ENCODE results near the gene MIER2.
"Not testable (repeated sequence)": the region's sequence is repeated elsewhere in the genome, so short reads cannot be mapped to it uniquely, and the experiment has no call there.

The MIER2 gene

DNA sequence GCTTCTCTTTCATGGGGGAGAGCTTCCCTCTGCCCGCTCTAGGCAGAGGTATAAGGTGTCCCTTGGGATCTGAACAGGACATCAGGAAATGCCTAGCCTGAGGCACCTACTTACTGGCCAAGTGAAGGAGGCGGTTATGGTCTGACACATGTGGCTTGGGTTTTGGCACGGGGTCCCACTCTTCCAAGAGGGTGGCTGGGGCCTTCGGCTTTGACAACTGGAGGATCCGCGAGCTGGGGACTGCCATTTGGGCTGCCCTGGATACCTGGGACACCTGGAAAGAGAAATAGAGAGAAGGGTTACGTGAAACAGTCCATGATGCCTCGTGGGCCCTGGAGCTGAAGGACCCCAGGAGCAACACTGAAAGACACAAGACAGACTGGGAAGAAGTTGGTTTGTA is 22.4 kb upstream of the MIER2 start:
- no peak overlapping the region for H3K4me3 ChIP-seq (replicated peaks; ENCODE audit: low read depth, low read length)
- DNase-seq (ENCODE audit: extremely low read depth, low read depth): no peak
- TF ChIP-seq, protein P1, sequence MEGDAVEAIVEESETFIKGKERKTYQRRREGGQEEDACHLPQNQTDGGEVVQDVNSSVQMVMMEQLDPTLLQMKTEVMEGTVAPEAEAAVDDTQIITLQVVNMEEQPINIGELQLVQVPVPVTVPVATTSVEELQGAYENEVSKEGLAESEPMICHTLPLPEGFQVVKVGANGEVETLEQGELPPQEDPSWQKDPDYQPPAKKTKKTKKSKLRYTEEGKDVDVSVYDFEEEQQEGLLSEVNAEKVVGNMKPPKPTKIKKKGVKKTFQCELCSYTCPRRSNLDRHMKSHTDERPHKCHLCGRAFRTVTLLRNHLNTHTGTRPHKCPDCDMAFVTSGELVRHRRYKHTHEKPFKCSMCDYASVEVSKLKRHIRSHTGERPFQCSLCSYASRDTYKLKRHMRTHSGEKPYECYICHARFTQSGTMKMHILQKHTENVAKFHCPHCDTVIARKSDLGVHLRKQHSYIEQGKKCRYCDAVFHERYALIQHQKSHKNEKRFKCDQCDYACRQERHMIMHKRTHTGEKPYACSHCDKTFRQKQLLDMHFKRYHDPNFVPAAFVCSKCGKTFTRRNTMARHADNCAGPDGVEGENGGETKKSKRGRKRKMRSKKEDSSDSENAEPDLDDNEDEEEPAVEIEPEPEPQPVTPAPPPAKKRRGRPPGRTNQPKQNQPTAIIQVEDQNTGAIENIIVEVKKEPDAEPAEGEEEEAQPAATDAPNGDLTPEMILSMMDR (IDR thresholded peaks at IDR 0.05; ENCODE audit: low read depth, low read length, missing control alignments): no peak

DNA sequence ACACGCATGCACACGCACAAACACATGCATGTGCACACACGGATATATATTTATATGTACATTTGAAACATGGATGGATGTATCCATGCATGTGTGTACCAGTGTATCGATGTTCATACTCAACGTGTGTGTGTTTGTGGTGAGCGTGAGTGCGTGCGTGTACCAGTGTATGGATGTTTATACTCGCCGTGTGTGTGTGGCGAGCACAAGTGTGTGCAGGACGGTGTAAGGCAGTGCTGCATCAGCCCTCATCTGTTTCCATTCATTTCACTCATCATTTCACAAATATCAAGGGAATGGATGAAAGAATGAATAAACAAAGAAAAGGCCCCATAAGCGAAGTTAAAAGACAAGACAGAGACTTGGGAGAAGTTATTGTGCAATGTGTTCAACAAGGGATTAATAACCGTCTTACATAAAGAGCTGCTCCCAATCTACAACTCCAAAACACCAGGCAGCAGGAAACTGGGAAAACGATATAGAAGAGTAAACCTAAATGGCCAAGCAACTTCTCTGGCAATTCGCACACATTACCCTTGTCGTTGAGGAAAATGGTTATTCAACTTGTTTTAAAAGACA is 21.7 kb upstream of the MIER2 start:
- TF ChIP-seq, protein P1 (IDR thresholded peaks at IDR 0.05; ENCODE audit: low read depth, low read length, missing control alignments): no peak
- no peak for DNase-seq (ENCODE audit: extremely low read depth, low read depth)

GRCh38 chr19:364496-365287 is 20.1 kb upstream of the MIER2 start:
- no peak for DNase-seq (ENCODE audit: extremely low read depth, low read depth)
- TF ChIP-seq, protein P1 (IDR thresholded peaks at IDR 0.05; ENCODE audit: low read depth, low read length, missing control alignments): no peak
- H3K4me3 ChIP-seq (replicated peaks; ENCODE audit: low read depth, low read length): no peak overlapping the region

More for the DNA sequence above, 21.7 kb upstream of the MIER2 start:
- no peak overlapping the region for H3K4me3 ChIP-seq (replicated peaks; ENCODE audit: low read depth, low read length)

DNA sequence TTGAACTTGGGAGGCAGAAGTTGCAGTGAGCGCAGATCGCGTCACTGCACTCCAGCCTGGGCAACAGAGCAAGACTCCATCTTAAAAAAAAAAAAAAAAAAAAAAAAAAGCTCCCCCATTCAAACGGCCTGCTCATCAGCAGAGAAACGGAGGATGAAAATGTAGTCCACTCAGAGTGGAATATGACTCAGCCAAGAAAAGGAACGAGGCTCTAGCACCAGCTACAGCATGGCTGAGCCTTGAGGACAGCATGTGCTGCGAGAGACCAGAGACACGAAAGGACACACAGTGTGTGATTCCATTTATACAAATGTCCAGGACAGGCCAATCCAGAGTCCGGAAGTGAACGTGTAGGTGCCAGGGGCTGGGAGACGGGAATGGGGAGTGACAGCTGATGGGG is 18.1 kb upstream of the MIER2 start:
- TF ChIP-seq, protein P1 (IDR thresholded peaks at IDR 0.05; ENCODE audit: low read depth, low read length, missing control alignments): no peak
- H3K4me3 ChIP-seq (replicated peaks; ENCODE audit: low read depth, low read length): no peak overlapping the region
- no peak for DNase-seq (ENCODE audit: extremely low read depth, low read depth)

DNA sequence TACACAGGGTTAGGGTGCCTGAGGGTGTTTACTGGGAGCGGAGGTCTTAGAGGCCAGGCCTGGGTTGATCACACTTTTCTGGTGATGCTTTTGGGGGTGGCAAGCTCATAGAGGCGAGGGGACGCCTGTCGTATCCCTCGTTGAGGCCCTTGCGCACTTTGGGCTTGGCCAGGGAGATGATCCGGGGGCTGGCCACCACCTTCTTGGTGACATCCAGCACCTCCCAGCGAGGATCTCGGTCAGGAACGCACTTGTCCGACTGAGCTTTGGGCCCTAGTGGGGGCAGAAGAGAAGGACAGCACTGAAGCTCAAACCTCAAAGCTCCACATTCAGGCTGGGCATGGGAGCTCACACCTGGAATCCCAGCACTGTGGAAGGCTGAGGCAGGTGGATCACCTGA is 17.6 kb upstream of the MIER2 start:
- TF ChIP-seq, protein P1 (IDR thresholded peaks at IDR 0.05; ENCODE audit: low read depth, low read length, missing control alignments): no peak
- no peak for DNase-seq (ENCODE audit: extremely low read depth, low read depth)
- no peak overlapping the region for H3K4me3 ChIP-seq (replicated peaks; ENCODE audit: low read depth, low read length)

DNA sequence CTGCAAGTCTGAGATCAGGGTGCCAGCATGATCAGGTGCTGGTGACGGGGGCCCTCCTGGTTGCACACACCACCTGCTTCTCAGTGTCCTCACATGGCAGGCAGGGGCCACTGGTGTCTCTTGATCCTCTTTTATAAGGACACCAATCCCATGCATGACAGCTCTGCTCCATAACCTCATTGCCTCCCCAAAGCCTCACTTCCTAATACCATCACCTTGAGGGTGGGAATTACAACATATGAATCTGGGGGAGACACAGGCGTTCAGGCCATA is 15.0 kb upstream of the MIER2 start:
- no peak for DNase-seq (ENCODE audit: extremely low read depth, low read depth)
- TF ChIP-seq, protein P1 (IDR thresholded peaks at IDR 0.05; ENCODE audit: low read depth, low read length, missing control alignments): no peak
- H3K4me3 ChIP-seq (replicated peaks; ENCODE audit: low read depth, low read length): no peak overlapping the region

DNA sequence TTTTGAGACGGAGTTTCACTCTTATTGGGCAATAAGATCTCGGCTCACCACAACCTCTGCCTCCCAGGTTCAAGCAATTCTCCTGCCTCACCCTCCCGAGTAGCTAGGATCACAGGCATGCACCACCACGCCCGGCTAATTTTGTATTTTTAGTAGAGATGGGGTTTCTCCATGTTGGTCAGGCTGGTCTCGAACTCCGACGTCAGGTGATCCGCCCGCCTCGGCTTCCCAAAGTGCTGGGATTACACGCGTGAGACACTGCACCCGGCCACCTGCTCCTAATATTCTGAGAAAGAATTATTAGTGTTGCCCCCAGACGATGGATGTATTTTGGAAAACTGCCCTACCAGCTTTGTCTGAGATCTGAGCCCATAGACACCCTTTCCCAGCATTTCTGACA is 10.9 kb upstream of the MIER2 start:
- not testable (repeated sequence) for DNase-seq (ENCODE audit: extremely low read depth, low read depth); H3K4me3 ChIP-seq (replicated peaks; ENCODE audit: low read depth, low read length)
